PFSK-1 (cell line): ENCODE results near the gene SLC39A3.

Experiments
- POLR2AphosphoS5 ChIP-seq: IDR thresholded peaks from 2 replicates; pipeline ENCODE4 v1.6.1; 2012; ENCODE audit warnings: low read depth, mild to moderate bottlenecking, control low read depth, low read length, moderate library complexity
- REST ChIP-seq, 2 experiments: IDR thresholded peaks; 2 replicates each; pipeline versions ENCODE4 v1.6.1 to v1.8.0; 2011 to 2012; ENCODE audit warnings: low read depth in 2 of 2, low read length in 2 of 2, control low read depth in 1 of 2, inconsistent platforms in 1 of 2, mild to moderate bottlenecking in 1 of 2, moderate library complexity in 1 of 2; ENCODE audit not compliant: insufficient read depth in 1 of 2
- SIN3A ChIP-seq: IDR thresholded peaks from 2 replicates; pipeline ENCODE4 v1.6.1; 2012; ENCODE audit warnings: mild to moderate bottlenecking, low read length, moderate library complexity, borderline replicate concordance; ENCODE audit not compliant: insufficient read depth
- TAF1 ChIP-seq: IDR thresholded peaks from 2 replicates; pipeline ENCODE4 v1.6.1; 2012; ENCODE audit warnings: low read length, control low read depth, borderline replicate concordance; ENCODE audit not compliant: insufficient read depth

GRCh38 chr19:2719232-2719735 lies 20.5 kb downstream of the SLC39A3 start:
- no peak for TF ChIP-seq SIN3A
- TF ChIP-seq REST (IDR thresholded peaks at IDR 0.05; ENCODE audit: insufficient read depth in 1 of 2, low read depth in 2 of 2, low read length in 2 of 2), result no peak
- TF ChIP-seq POLR2AphosphoS5, result no peak
- no peak for TF ChIP-seq TAF1
